GM19043 (cell line): ENCODE results near the gene LHPP.
A peak's percentile ranks its signal among the peaks of the same experiment; 100 is the strongest.

Experiments used
- ATAC-seq: cut with Tn5 transposase; IDR thresholded peaks from one replicate; pipeline ENCODE4 v1.9.1; 2021; ENCODE audit warnings: low read depth; ENCODE audit not compliant: unreplicated experiment

The LHPP gene

DNA sequence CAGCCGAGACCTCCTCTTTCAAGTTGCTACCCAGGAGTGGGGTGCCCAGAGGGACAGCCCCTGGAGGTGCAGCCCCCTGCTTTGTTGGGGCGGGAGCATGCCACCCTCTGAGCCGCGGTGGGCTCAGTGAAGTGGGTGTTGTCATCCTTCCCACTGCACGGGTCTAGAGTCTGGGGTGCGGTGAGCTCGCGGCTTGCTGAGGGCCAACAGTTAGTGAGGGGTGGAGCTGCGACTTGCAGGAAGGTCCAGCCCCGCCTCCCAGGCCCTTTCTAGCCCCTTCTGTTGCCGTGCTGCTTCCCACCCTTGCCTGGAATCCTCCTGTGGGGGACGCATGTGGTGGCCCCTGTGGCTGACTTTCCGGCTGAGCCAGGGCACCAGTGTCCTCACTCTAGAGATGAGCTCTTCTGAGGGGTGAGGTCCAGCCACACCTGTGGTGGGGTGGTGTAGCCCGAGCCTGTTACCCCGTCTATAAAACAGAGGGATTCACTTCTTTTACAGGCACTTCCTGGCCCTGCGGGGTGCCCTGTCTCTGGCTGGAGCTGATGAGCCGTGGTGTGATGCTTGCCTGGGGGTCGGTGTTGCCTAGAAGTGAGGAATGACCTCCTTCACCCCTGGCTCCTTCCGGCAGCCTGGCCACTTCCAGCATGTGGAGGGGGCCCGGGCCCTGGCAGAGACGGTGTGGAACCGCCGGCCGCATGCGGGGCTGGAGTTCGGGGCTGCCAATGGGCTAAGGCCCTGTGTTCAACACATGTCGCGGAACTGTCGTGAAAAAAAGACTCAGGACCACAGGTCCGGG lies 154.6 kb downstream of the LHPP start:
- no peak for ATAC-seq

GRCh38 chr10:124616836-124617130 lies 155.2 kb downstream of the LHPP start:
- no peak for ATAC-seq

DNA sequence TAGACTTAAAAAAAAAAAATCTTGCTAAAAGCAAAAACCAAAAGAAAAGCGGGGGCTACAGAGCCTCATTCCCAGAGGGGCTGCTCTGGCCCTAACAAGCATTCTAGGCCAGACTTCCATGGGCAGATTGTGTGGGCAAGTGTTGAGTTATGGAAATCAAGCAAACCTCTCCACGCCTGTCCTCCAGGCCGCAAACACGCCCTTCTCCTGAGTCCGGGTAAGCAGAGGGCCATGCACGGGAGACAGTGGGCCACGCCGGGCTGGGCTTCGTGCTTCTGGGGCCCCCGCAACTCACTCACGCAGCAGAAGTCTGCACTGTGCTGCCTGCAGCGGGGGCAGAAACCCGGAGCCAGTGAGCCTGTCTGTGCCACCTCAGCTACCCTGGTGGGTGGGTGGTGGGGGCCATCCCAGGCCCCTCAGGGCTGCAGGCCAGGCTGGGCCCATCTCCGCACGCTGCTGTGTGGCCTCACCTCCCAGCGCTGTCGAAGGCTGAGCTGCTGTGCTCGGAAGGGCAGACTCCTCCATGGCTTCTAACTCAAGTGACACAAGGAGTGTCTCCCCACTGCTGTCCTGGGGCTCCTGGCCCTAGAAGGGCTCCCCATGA lies 156.9 kb downstream of the LHPP start:
- ATAC-seq, result no peak

DNA sequence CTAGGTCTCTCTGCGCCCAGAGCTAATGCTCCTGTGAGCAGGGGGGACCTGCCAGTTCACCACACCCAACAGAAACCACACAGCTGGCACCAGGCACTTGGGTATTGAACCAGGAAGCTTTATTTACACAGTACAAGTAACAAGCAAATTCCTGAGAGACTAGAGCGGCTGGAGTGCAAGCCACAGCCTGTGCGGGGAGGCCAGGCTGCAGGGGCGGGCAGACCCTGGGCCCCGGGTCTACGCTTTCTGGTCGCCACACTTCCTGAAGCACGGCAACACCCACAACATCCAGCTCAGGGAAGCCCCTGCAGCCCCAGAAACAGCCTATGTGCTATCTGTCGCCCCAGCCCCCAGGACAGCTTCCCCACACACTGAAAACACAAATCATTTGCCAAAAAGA lies 157.6 kb downstream of the LHPP start:
- ATAC-seq, result no peak

GRCh38 chr10:124619802-124620490 lies 158.3 kb downstream of the LHPP start:
- peak; percentile 48 for ATAC-seq

GRCh38 chr10:124621637-124622036 lies 160.0 kb downstream of the LHPP start:
- no peak for ATAC-seq

GRCh38 chr10:124622158-124622557 lies 160.5 kb downstream of the LHPP start:
- no peak for ATAC-seq

- ATAC-seq, result no peak
Measured at GRCh38 chr10:124622866-124623536, 161.4 kb downstream of the LHPP start.

DNA sequence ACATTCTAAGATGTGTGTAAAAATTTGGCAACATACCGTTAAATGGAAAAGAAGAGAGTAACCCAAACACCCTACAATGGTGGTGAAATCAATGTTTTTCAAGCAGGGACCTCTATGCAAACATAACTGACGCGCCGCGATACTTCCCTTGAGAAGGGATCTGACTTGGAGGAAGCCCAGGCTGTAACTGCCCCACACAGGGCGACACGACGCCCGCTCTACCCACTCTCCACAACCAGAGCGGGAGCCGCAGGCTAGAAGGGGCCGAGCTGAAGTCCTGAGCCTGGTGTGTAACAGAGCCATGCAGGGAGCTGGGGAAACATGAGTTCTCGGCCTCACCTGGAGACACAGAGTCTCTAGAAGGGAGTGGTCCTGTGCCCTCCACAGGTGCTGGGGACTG lies 162.4 kb downstream of the LHPP start:
- no peak for ATAC-seq

GRCh38 chr10:124624466-124624865 lies 162.8 kb downstream of the LHPP start:
- ATAC-seq, result no peak

GRCh38 chr10:124624895-124625294 lies 163.3 kb downstream of the LHPP start:
- no peak for ATAC-seq

GRCh38 chr10:124625831-124626238 lies 164.2 kb downstream of the LHPP start:
- ATAC-seq, result no peak

DNA sequence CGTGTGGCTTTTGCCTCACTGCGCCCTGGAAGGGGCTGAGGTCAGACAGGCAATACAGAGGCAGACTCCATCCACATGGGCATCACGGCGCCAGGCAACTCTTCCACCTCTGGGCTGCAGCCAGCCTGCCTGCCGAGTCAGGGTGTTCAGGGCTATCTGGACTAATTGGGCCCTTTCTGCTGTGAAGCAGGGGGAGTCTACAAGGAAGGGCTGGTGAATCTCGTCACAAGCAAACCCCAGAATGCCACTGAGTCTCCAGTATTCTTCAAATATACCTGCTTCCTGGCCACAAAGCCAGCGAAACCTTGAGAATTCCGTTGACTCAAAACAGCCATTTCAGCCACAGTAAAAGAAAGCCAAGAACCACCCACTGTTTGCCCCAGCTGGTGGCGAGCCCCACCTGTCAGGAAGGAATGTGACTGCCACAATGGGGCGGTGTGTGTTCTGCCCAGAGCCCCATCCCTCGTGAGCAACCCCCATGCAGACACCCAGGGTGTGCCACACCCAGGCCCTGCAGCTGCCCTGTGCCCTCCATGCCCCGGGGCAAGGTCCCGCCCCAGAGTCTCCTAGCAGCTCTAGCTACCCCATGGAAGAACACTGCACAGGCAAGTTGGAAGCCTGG lies 165.2 kb downstream of the LHPP start:
- peak; percentile 56 for ATAC-seq

DNA sequence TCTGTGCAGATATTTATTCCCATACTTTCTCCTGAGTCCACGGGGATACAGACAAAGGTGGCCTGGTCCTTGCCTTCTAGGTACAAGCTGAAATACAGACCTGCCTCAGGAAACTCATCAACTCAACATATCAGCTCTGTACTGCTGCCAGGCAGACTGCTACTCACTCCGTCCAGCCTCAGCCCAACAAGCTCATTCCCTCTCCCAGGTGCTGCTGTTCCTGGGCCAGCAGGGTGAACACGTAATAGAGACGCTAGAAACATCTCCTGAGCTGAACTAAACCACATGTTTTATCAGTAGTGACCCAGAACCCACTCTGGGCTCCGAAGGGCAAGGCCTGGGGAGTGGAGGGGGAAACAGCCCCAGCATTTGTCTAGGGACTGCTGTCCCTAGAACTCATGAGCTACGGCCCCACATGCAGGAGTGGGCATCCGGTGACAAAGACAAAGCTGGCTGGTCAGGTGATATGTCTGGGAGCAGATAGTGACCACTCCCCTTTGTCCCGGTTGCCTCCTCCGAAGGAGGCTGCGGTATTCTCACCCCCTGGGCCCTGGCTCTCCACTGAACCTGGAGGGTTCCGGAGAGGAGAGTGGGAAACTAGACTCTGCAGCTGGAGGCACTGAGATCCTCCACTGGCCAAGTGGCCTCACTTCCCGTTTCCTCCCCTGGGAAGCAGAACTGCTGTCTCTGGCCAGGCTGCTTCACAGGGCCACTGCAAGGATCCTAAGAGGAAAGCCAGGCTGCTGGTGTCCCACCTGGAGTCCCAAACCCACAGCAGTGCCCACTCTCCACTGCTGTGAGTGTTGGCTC lies 166.4 kb downstream of the LHPP start:
- ATAC-seq, result no peak

- no peak for ATAC-seq
Measured at GRCh38 chr10:124628676-124629021, 167.0 kb downstream of the LHPP start.

- no peak for ATAC-seq
Measured at GRCh38 chr10:124629415-124629814, 167.8 kb downstream of the LHPP start.

- no peak for ATAC-seq
Measured at GRCh38 chr10:124629842-124630241, 168.2 kb downstream of the LHPP start.

- no peak for ATAC-seq
Measured at GRCh38 chr10:124630551-124630950, 168.9 kb downstream of the LHPP start.

DNA sequence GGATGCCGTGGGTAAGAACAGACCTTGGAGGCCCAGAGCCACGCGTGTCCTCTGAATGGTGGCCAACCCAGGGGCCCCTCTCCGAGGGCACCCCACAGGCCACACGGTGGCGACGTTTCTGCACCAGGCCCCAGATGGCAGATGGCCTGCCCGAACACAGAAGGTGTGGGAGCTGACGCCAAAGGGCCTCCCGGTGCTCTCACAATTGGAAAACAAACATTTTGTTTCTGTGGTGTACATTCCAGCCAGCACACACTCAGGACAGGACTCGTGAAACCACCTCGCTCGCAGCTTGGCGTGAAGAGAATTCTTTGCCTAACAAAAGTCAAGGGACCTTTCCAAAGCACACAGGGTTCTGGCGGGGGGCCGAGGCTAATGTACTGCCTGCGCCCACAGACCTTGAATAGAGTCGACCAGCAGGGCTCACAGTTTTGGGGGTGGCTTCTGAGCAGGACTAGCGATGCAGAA lies 170.5 kb downstream of the LHPP start:
- ATAC-seq, result no peak

DNA sequence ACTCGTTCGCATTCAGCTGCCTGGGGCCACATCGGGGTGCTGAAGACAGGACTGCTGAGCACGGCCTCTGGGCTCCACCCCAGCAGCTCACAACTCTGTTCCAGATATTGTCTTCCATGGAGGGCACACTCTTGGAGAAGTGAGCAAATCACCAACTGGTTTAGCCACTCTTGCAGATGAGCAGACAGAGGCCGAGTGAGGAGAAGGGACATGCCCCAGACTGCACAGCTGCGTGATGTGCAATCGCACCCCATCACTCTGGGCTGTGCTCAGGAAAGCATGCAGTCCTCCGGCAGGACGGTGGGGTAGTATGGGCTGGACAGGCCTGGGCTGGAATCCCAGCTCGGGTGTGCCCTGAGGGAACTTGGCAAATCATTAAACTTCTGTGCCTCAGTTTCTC lies 170.9 kb downstream of the LHPP start:
- ATAC-seq, result no peak
